ENCODE results near the gene ADAM10. TPM values are rescaled to one million over a fixed set of nuclear protein-coding genes. Genes with fewer than 3 reads are reported as not detected.

Gene ADAM10
- total and polyA plus RNA-seq, 11 donors: 8.4 to 128 (median 67.0) TPM

GRCh38 chr15:58555162-58556027, 194.1 kb downstream of the ADAM10 start:
- Histone ChIP-seq H3K4me1 (peaks cover 0 to 19% (median 0%) of the 10 kb centered on the region in 12 donors), H3K9me3 (no peaks in the 10 kb centered on the region), H3K27ac (no peak overlapping the region), H3K27me3 (no peaks in the 10 kb centered on the region), H3K4me3 (no peak overlapping the region), H3K36me3 (no peaks in the 10 kb centered on the region)
- WGBS, 4 donors: 75 to 77% (median 76%) methylated on average over 15 of the region's 15 CpGs
- intact Hi-C loops (cut with DNase I): no loop called here
- ATAC-seq (peak in 2 of 4 donors; percentile 13 to 32), DNase-seq (no peak)
- TF ChIP-seq POLR2A (IDR thresholded peaks at IDR 0.05): no peak
- no peak for TF ChIP-seq CTCF (IDR thresholded peaks at IDR 0.05)

DNA sequence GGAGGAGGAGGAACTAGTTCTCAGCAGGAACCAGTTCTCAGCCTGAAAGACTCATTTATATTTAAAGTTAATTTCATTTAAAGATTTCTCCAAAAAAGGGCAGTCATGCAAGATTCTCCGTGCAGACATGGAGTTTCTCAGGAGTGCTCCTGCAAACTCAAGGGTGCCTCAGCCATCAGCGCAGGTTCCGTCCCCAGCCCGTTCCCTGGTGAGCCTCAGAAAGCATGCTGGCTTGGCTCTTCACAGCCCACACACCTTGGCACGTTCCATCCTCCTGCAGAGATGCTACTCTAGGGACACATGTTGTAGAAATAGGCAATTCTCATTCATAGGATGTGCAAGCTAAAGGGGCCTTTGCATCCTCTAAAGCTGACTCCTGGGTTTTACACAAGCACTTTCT, 194.7 kb downstream of the ADAM10 start:
- Histone ChIP-seq H3K27ac (no peak overlapping the region), H3K36me3 (no peaks in the 10 kb centered on the region), H3K4me3 (no peak overlapping the region), H3K27me3 (no peaks in the 10 kb centered on the region), H3K9me3 (no peaks in the 10 kb centered on the region), H3K4me1 (peaks cover 0 to 19% (median 3%) of the 10 kb centered on the region in 12 donors)
- intact Hi-C loops (cut with DNase I): no loop called here
- DNase-seq (no peak), ATAC-seq (no peak)
- 75 to 94% (median 86%) methylated on average over 5 of the region's 5 CpGs for WGBS, 4 donors
- TF ChIP-seq POLR2A (IDR thresholded peaks at IDR 0.05): no peak
- TF ChIP-seq CTCF (IDR thresholded peaks at IDR 0.05): no peak

GRCh38 chr15:58553365-58553918, 196.1 kb downstream of the ADAM10 start:
- Histone ChIP-seq H3K36me3 (no peaks in the 10 kb centered on the region), H3K4me1 (peaks cover 0 to 20% (median 7%) of the 10 kb centered on the region in 12 donors), H3K27ac (no peak overlapping the region), H3K4me3 (no peak overlapping the region), H3K9me3 (no peaks in the 10 kb centered on the region), H3K27me3 (no peaks in the 10 kb centered on the region)
- ATAC-seq: no peak
- DNase-seq: no peak
- TF ChIP-seq CTCF (IDR thresholded peaks at IDR 0.05): no peak
- TF ChIP-seq POLR2A (IDR thresholded peaks at IDR 0.05): no peak
- WGBS, 4 donors: 91 to 95% (median 94%) methylated on average over 10 of the region's 10 CpGs
- intact Hi-C loops (cut with DNase I): no loop called here
